Endothelial cell of umbilical vein (primary cell): Measurements from ENCODE around the gene CLEC14A. TPM values are rescaled to one million over a fixed set of nuclear protein-coding genes. Genes with fewer than 3 reads are reported as not detected.

Experiments used
- BruUV-seq: library from RNA; stranded (reverse); fragments of 400-500 nt; replicated peaks from 2 replicates; lab custom pipeline; 2021; lab: Mats Ljungman, UMichigan
- CTCF ChIA-PET: fragments of 300-600, 350-600 bp; sonication (Branson Sonifier 250); formaldehyde crosslinking; loops from one replicate; lab custom pipeline; 2021; ENCODE audit warnings: antibody characterized with exemption, inconsistent platforms; lab: Charles Lee
- POLR2A ChIA-PET: fragments of 300-600, 350-600 bp; sonication (Branson Sonifier 250); formaldehyde crosslinking; loops from one replicate; lab custom pipeline; 2021; ENCODE audit warnings: antibody characterized with exemption, inconsistent platforms; lab: Charles Lee
- DNase-seq: peaks from one replicate; pipeline ENCODE4 v3.0.0-alpha.2; 2011; ENCODE audit warnings: low read depth, low spot score
- FAIRE-seq: peaks from 2 replicates; lab custom pipeline; 2011; peaks lifted over from hg19 to GRCh38; lab: Jason Lieb, UNC
- H2AFZ ChIP-seq: 2 replicates; pipeline ENCODE4 v1.6.0; 2012; ENCODE audit warnings: low read depth, low read length, control low read depth, inconsistent platforms
- H3K27ac ChIP-seq: 2 replicates; pipeline ENCODE4 v1.5.1; 2011; ENCODE audit warnings: low read depth, mild to moderate bottlenecking, control low read depth, low read length, moderate library complexity; ENCODE audit not compliant: insufficient read depth
- H3K27me3 ChIP-seq, 2 experiments: 2 replicates each; pipeline versions ENCODE4 v1.6.0 to v1.6.1; 2011; ENCODE audit warnings: low read length in 2 of 2, mixed read lengths in 1 of 2; ENCODE audit not compliant: control insufficient read depth in 2 of 2, insufficient read depth in 2 of 2
- H3K36me3 ChIP-seq, 2 experiments: 2 replicates in 1 of 2; 3 replicates in 1 of 2; pipeline ENCODE4 v1.5.1; 2011; ENCODE audit warnings: low read length in 2 of 2, mild to moderate bottlenecking in 1 of 2, moderate library complexity in 1 of 2; ENCODE audit not compliant: control insufficient read depth in 2 of 2, insufficient read depth in 2 of 2; ENCODE audit errors: extremely low read depth in 1 of 2
- H3K4me1 ChIP-seq: 3 replicates; pipeline ENCODE4 v1.5.1; 2011; ENCODE audit warnings: mild to moderate bottlenecking, low read length; ENCODE audit not compliant: control insufficient read depth, insufficient read depth; ENCODE audit errors: extremely low read depth
- H3K4me2 ChIP-seq: 2 replicates; pipeline ENCODE4 v1.6.1; 2011; ENCODE audit warnings: low read length, control low read depth, mixed read lengths; ENCODE audit not compliant: insufficient read depth
- H3K4me3 ChIP-seq, 3 experiments: fragments of 200-600 bp in 1 of 3; sonication (generic), shearing (Covaris generic) in 1 of 3; replicated peaks in 1 of 3; 2 replicates each; pipeline ENCODE4 v1.5.1; 2011 to 2016; ENCODE audit warnings: control low read depth in 3 of 3, low read length in 3 of 3, mild to moderate bottlenecking in 2 of 3, inconsistent platforms in 1 of 3, low read depth in 1 of 3, moderate library complexity in 1 of 3; ENCODE audit not compliant: insufficient read depth in 1 of 3
- H3K79me2 ChIP-seq: 2 replicates; pipeline ENCODE4 v1.6.0; 2012; ENCODE audit warnings: low read length, inconsistent platforms; ENCODE audit not compliant: control insufficient read depth, insufficient read depth
- H3K9ac ChIP-seq: replicated peaks from 2 replicates; pipeline ENCODE3; 2011; ENCODE audit warnings: low read length, control low read depth; ENCODE audit not compliant: insufficient read depth; ENCODE audit errors: extremely low read depth
- H3K9me1 ChIP-seq: replicated peaks from 3 replicates; pipeline ENCODE4 v1.6.0; 2011; ENCODE audit warnings: mild to moderate bottlenecking, low read length; ENCODE audit not compliant: control insufficient read depth, insufficient read depth; ENCODE audit errors: extremely low read depth
- H3K9me3 ChIP-seq: replicated peaks from 2 replicates; pipeline ENCODE4 v1.5.1; 2012; ENCODE audit warnings: low read length, inconsistent platforms; ENCODE audit not compliant: control insufficient read depth, insufficient read depth
- H4K20me1 ChIP-seq: replicated peaks from 2 replicates; pipeline ENCODE3; 2011; ENCODE audit warnings: mild to moderate bottlenecking, low read length; ENCODE audit not compliant: control insufficient read depth, insufficient read depth; ENCODE audit errors: extremely low read depth
- EZH2 ChIP-seq: IDR thresholded peaks from 2 replicates; pipeline ENCODE4 v1.6.1; 2012; ENCODE audit warnings: borderline replicate concordance, low read depth, mild to moderate bottlenecking, moderate library complexity, low read length, inconsistent platforms; ENCODE audit not compliant: severe bottlenecking
- FOS ChIP-seq: IDR thresholded peaks from 2 replicates; pipeline ENCODE4 v1.6.1; 2011; ENCODE audit warnings: mild to moderate bottlenecking, low read length, moderate library complexity, borderline replicate concordance; ENCODE audit not compliant: insufficient read depth
- GATA2 ChIP-seq: IDR thresholded peaks from 2 replicates; pipeline ENCODE4 v1.7.0; 2011; ENCODE audit warnings: low read depth, mild to moderate bottlenecking, moderate library complexity, mixed read lengths, low read length; ENCODE audit not compliant: insufficient read length, insufficient read depth
- JUN ChIP-seq: IDR thresholded peaks from 2 replicates; pipeline ENCODE4 v1.6.1; 2011; ENCODE audit warnings: borderline replicate concordance, low read depth; ENCODE audit not compliant: insufficient read length, insufficient read depth
- MYC ChIP-seq: IDR thresholded peaks from one replicate; pipeline ENCODE4 v1.6.1; 2011; ENCODE audit warnings: mild to moderate bottlenecking, low read depth, low read length
- POLR2A ChIP-seq: IDR thresholded peaks from 2 replicates; pipeline ENCODE4 v1.6.1; 2012; ENCODE audit warnings: low read depth, mild to moderate bottlenecking, control low read depth, low read length
- POLR2AphosphoS5 ChIP-seq: IDR thresholded peaks from 2 replicates; pipeline ENCODE4 v1.6.1; 2012; ENCODE audit warnings: low read depth, mild to moderate bottlenecking, control low read depth, low read length, moderate library complexity; ENCODE audit not compliant: insufficient read depth
- dilution Hi-C: fragments of 300-500 bp; cut with MboI; formaldehyde crosslinking; loops from one replicate; pipeline ENCODE4 v1.15.0; 2019; ENCODE audit warnings: low sequenced_read_pairs; ENCODE audit not compliant: extremely low pct_ligation_motif_present
- intact Hi-C: fragments of 100-400 bp; cut with micrococcal nuclease; formaldehyde crosslinking; loops from one replicate; pipeline ENCODE4 v1.10.0; 2022
- polyA plus RNA-seq, 4 experiments: library from polyadenylated mRNA; depleted of rRNA in 3 of 4; stranded (reverse) in 3 of 4; unstranded in 1 of 4; fragments of >200 nt; gene quantifications; 2 replicates each; pipeline versions ENCODE4 v1.2.1 to v1.2.3, GENCODE V29; 2011 to 2012; ENCODE audit warnings: missing spikeins in 1 of 4
- total RNA-seq: library from RNA; stranded (reverse); gene quantifications from 2 replicates; pipeline ENCODE4 v1.2.3, GENCODE V29; 2021
- TF ChIP-seq, protein P1 (sequence below): IDR thresholded peaks from 2 replicates; pipeline ENCODE4 v1.6.1; 2011; ENCODE audit not compliant: insufficient read depth, insufficient read length

CLEC14A gene
- total and polyA plus RNA-seq, 2 donors (not counting 3 experiments of a cell fraction or from before 2014, with no cell fraction given) = 396 to 562 TPM

DNA sequence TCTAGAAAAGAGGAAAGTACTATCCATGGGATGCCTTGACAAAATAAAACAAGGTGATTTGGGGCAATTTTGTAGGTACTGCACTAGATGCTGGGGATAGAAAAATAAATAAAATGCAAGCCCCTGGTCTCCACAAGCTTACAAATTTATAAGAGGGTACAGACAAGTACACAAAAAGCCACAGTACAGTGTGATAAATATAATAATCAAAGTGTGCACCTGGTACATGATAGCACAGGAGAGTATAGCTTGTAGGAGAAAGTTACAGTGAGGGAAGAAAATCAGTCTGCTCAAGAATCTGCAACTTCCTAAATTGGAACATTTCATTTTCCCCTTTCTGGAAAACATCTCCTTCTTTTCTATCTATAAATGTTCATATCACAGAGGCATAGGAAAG, 51.2 kb downstream of the CLEC14A start:
- ChIA-PET CTCF (interaction anchor here (0.6 to 2.4 kb wide), 4 partner anchors 7 to 219 kb away, joined by 3 to 10 read pairs (median 4); no protein-coding TSS in a partner anchor), POLR2A (no interaction called here)
- intact Hi-C loops = loop anchor here (5.0 kb wide), 2 partner anchors 198 to 813 kb away; no protein-coding TSS in a partner anchor
- TF ChIP-seq GATA2 = no peak
- TF ChIP-seq FOS = no peak
- no peak for TF ChIP-seq MYC
- TF ChIP-seq JUN = no peak
- TF ChIP-seq, protein P1, sequence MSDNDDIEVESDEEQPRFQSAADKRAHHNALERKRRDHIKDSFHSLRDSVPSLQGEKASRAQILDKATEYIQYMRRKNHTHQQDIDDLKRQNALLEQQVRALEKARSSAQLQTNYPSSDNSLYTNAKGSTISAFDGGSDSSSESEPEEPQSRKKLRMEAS = no peak
- no peak for TF ChIP-seq EZH2
- TF ChIP-seq POLR2AphosphoS5 = no peak
- TF ChIP-seq POLR2A = no peak
- no peaks in the 10 kb centered on the region for H3K79me2 ChIP-seq
- FAIRE-seq (no peak), DNase-seq (no peak)
- H3K36me3 ChIP-seq = no peaks in the 10 kb centered on the region
- H3K27me3 ChIP-seq = no peaks in the 10 kb centered on the region
- H2AFZ ChIP-seq = no peak overlapping the region
- no peaks in the 10 kb centered on the region for H3K9me1 ChIP-seq
- no peak overlapping the region for H3K4me2 ChIP-seq
- no peak overlapping the region for H3K27ac ChIP-seq
- BruUV-seq = no TSS peak
- peaks cover 24% of the 10 kb centered on the region for H3K4me1 ChIP-seq
- no peaks in the 10 kb centered on the region for H4K20me1 ChIP-seq
- no peak overlapping the region for H3K4me3 ChIP-seq
- no peak overlapping the region for H3K9ac ChIP-seq
- H3K9me3 ChIP-seq = no peaks in the 10 kb centered on the region
- dilution Hi-C loops = no loop called here

Other genes starting within 250 kb of the CLEC14A start
- gene SSTR1, start 48.2 kb downstream of the CLEC14A start, total RNA-seq = 1.2 and 1.4 TPM in 2 replicates
- 1.9 and 2.2 TPM in 2 replicates for gene SSTR1, start 48.2 kb downstream of the CLEC14A start, polyA plus RNA-seq